Pancreas (tissue), 10 donors: ENCODE results near the gene GNAZ. TPM values are rescaled to one million over a fixed set of nuclear protein-coding genes. Genes with fewer than 3 reads are reported as not detected.

Experiments
- ATAC-seq, 4 donors: fragments of 200-7000 bp; cut with Tn5 transposase; one replicate each; pipeline versions ENCODE4 v1.8.0 to v1.9.1; 2020; ENCODE audit warnings: mild to moderate bottlenecking in 4 of 4, moderate library complexity in 4 of 4
- DNase-seq, 6 donors: peaks; one replicate each; pipeline ENCODE4 v3.0.0-alpha.2; 2020
- FAIRE-seq: peaks from 2 replicates; lab custom pipeline; 2012; peaks lifted over from hg19 to GRCh38; lab: Jason Lieb, UNC
- H3K27ac ChIP-seq, 4 donors: fragments of 200-600 bp; sonication (generic); 1 replicate in 3 of 4; 2 replicates in 1 of 4; pipeline versions ENCODE4 v1.5.0 to v1.8.0; 2020
- H3K27me3 ChIP-seq, 4 donors: fragments of 200-600 bp; one replicate each; pipeline ENCODE4 v1.8.0; 2021
- H3K36me3 ChIP-seq, 3 donors: fragments of 200-600 bp; sonication (generic) in 1 of 3; one replicate each; pipeline versions ENCODE4 v1.5.0 to v1.8.0; 2020 to 2021
- H3K4me1 ChIP-seq, 3 donors: fragments of 200-600 bp; one replicate each; pipeline ENCODE4 v1.8.0; 2021
- H3K4me3 ChIP-seq, 4 donors: fragments of 200-600 bp; sonication (generic) in 2 of 4; one replicate each; pipeline versions ENCODE4 v1.5.0 to v1.8.0; 2020 to 2021
- H3K9me3 ChIP-seq, 4 donors: fragments of 200-600 bp; one replicate each; pipeline ENCODE4 v1.8.0; 2021
- CTCF ChIP-seq, 4 donors: fragments of 200-600 bp; sonication (generic) in 3 of 4; IDR thresholded peaks; one replicate each; pipeline versions ENCODE4 v1.5.0 to v1.8.0; 2021; ENCODE audit warnings: antibody characterized with exemption in 4 of 4
- WGBS, 2 donors: extraction: QIAGEN DNeasy Blood & Tissue Kit; methylation state at CpG; one replicate each; pipeline ENCODE4 v1.1.7; 2013; 5-methylcytosine and 5-hydroxymethylcytosine counted together
- intact Hi-C, 3 donors: fragments of 100-400 bp; cut with DNase I; formaldehyde crosslinking; loops; one replicate each; pipeline versions ENCODE4 v1.11.1 to v1.14.2; 2022
- polyA plus RNA-seq, 2 donors: library from polyadenylated mRNA; stranded (reverse); fragments of 200-250 nt; gene quantifications; one replicate each; pipeline ENCODE4 v1.2.3, GENCODE V29; 2013
- total RNA-seq, 6 donors: library from RNA; stranded (reverse); fragmentation: NEBNext Ultra II Directional in 4 of 6; extraction: Animal tissue kit (Norgen Biotek cat#: 25700) in 4 of 6; gene quantifications; one replicate each; pipeline versions ENCODE4 v1.2.1 to v1.2.4, GENCODE V29; 2021 to 2023
- donor health status: healthy with polysubstance abuse.
- donor health status: DM: no; HTN: no; CAD: no; lungs with moderate emphysema.
- donor health status: DM: no; HTN: no; CAD: no.
- donor health status: control.
- donor health status: control.
- donor health status: Bipolar disorder and iron deficiency.
- donor health status: DM: yes; HTN: yes; CAD: no.
- donor health status: DM: no; HTN: no; CAD: no.
- donor health status: DM: no; HTN: no; CAD: no.
- donor health status: DM: yes; HTN: yes; CAD: no.

The GNAZ gene
- total and polyA plus RNA-seq, 8 donors, result 0.88 to 9.7 (median 2.1) TPM

DNA sequence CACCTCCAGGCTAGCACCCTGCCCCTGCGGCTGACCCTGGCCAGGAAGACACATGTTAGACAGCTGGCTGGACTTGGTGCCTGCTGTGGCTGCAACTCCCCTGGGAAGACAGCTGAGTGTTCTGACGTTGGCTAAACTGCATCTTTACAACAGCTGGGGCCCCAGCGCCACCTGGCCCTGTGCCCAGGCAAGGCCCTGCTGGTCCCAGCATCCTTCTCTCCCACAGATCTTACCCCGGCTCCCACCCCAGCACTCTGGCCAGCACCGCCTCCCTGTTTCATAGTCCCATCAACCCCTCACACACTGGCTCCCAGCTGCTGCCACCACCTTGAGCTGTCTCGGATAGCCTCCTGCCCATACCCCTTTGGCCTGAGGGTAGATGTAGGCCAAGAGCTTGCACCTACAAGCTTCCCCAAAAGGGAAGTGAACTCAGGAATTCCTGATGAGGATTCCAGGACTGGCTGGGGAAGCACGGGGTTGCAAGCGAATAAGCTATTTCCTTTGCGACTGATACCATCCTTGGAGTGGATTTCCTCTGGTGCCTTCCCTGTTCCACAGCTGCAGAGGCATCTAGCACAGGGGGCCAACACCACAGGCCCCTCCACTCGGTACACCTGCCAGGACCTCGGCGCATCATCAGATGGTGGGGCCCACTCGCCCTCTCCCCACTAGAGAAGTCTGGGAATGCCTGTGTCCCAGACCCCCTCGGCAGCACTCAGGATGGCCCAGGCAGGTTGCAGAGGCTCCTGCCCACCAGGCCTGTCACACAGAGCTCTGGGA lies 42.9 kb downstream of the GNAZ start:
- TF ChIP-seq CTCF (IDR thresholded peaks at IDR 0.05), result no peak
- Histone ChIP-seq H3K36me3 (no peaks in the 10 kb centered on the region), H3K27me3 (no peaks in the 10 kb centered on the region), H3K4me3 (no peak overlapping the region), H3K27ac (no peak overlapping the region), H3K4me1 (no peaks in the 10 kb centered on the region), H3K9me3 (no peaks in the 10 kb centered on the region)
- FAIRE-seq (no peak), ATAC-seq (peak in 2 of 4 donors; percentile 24 to 66), DNase-seq (no peak)
- 75 to 83% methylated on average over 14 of the region's 14 CpGs for WGBS, 2 donors
- intact Hi-C loops, result no loop called here

DNA sequence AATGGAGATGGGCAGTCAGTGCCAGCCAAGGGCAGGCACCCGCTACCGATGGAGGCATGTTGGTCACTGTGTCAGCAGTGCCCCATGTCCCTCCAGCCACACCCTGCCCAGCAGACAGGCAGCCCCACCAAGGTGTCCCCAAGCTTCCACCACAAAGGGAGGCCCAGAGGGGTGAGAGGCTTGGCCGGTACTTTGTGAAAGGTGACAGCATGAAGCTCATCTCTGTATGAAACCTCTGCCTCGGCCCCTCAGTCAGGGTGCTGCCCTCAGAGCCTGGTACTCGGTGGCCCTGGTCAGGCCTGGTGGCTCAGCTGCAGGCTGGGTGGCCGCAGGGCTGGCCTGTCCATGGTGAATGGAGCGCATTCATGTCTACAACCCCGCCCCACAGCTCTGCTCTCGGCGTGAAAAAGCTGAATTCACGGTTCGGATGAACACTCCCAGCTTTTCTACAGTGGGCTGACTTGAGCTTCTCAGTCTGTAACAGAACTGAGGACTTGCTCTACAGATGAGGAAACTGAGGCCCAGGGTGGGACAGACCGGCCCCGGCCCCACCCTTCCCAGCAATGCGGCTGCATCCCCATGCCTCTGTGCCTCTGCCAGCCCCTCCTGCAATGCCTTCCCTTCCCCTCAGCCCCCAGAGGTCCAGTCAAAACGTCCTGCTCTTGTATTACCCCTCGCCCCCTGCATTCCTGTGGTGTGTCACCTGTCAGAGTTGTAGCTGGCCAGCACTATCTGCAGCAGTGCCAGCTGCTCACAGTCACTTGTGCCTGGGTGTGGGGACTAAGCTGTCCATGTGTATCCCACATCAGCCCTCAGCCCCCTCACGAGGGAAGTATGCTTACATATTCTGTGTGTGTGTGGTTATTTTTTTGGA lies 43.8 kb downstream of the GNAZ start:
- WGBS, 2 donors, result 80 to 85% methylated on average over 18 of the region's 18 CpGs
- Histone ChIP-seq H3K9me3 (no peaks in the 10 kb centered on the region), H3K27ac (no peak overlapping the region), H3K4me3 (no peak overlapping the region), H3K4me1 (no peaks in the 10 kb centered on the region), H3K36me3 (no peaks in the 10 kb centered on the region), H3K27me3 (no peaks in the 10 kb centered on the region)
- ATAC-seq (no peak), FAIRE-seq (no peak), DNase-seq (no peak)
- TF ChIP-seq CTCF (IDR thresholded peaks at IDR 0.05), result no peak
- intact Hi-C loops, result no loop called here

- ATAC-seq, result no peak
- Histone ChIP-seq H3K36me3 (no peaks in the 10 kb centered on the region), H3K27me3 (no peaks in the 10 kb centered on the region), H3K27ac (no peak overlapping the region), H3K4me3 (no peak overlapping the region), H3K4me1 (no peaks in the 10 kb centered on the region), H3K9me3 (no peaks in the 10 kb centered on the region)
- FAIRE-seq, result no peak
- WGBS, 2 donors, result 92 to 96% methylated on average over 2 of the region's 2 CpGs
- no peak for TF ChIP-seq CTCF (IDR thresholded peaks at IDR 0.05)
- intact Hi-C loops, result no loop called here
- DNase-seq, result no peak
Observed at GRCh38 chr22:23114721-23115020, 44.4 kb downstream of the GNAZ start.

DNA sequence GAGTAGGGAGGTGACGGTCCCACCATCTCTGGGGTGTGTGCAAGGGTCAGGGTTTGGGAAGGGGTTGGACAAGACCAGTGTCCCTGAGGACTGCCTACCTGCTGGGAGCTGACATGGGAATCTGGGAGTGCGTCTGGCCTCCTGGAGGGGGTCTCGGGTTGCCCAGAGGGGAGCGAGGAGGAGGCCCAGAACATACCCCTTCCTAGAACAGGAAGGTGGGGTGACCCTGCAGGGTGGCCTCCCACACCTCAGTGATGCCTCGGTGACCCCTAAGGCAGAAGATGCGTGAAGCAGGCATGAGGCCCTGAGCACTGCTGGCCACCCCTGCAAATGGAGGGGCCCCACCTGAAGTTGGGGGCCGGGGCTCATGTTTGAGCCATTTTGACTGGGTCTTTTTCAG lies 45.0 kb downstream of the GNAZ start:
- Histone ChIP-seq H3K27ac (no peak overlapping the region), H3K4me3 (no peak overlapping the region), H3K27me3 (no peaks in the 10 kb centered on the region), H3K36me3 (no peaks in the 10 kb centered on the region), H3K4me1 (no peaks in the 10 kb centered on the region), H3K9me3 (no peaks in the 10 kb centered on the region)
- intact Hi-C loops, result no loop called here
- peak in 1 of 6 donors; percentile 35 for DNase-seq
- no peak for ATAC-seq
- WGBS, 2 donors, result 76 to 82% methylated on average over 5 to 7 of the region's 7 CpGs
- TF ChIP-seq CTCF (IDR thresholded peaks at IDR 0.05), result no peak
- FAIRE-seq, result no peak
